ENCODE data around the gene DOCK10. TPM values are rescaled to one million over a fixed set of nuclear protein-coding genes. Genes with fewer than 3 reads are reported as not detected.

The DOCK10 gene
- total and polyA plus RNA-seq, 10 of the 15 experiments (the other 5 are each of a cell fraction or from before 2014, with no cell fraction given), result 16.9 to 120 (median 85.5) TPM

DNA sequence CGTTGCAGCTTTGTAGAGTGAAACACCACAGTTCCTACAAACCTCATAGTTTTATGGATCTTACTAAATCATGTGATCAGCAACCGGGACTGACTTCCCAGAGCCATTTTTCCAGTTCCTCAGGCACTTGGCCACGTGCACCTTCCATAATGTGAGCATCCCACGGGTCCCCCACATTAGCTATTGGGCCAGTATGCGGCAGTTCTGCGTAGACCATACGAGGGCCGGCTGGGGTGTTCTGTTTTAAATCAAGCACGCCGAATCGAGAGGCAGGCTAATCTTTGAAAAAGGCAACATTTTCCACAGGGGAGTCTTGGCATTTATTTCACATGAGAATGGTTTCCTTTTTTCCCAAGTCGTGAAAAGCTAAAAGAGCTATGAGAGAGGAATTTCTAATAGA, 190.5 kb downstream of the DOCK10 start:
- DNase-seq (ENCODE audit: low read depth, low spot score), result no peak
- Histone ChIP-seq H3K9ac (ENCODE audit: control insufficient read depth, insufficient read depth, low read length) (no peak overlapping the region), H3K4me2 (ENCODE audit: control insufficient read depth, insufficient read depth) (no peak overlapping the region), H3K4me3 (no peak overlapping the region), H3K36me3 (ENCODE audit: control insufficient read depth in 2 of 2, insufficient read depth in 2 of 2, low read length in 1 of 2) (peaks cover 7 to 48% of the 10 kb centered on the region in 2 experiments), H4K20me1 (ENCODE audit: control insufficient read depth, insufficient read depth) (no peaks in the 10 kb centered on the region), H3K4me1 (ENCODE audit: control insufficient read depth, insufficient read depth, low read length) (no peaks in the 10 kb centered on the region), H2AFZ (ENCODE audit: control insufficient read depth, low read depth, low read length) (no peak overlapping the region), H3K79me2 (ENCODE audit: control insufficient read depth, insufficient read depth, low read length) (no peaks in the 10 kb centered on the region), H3K27me3 (replicated peaks in 1 of 2; ENCODE audit: control insufficient read depth in 2 of 2, insufficient read depth in 2 of 2, low read length in 1 of 2) (no peaks in the 10 kb centered on the region), H3K9me3 (replicated peaks; ENCODE audit: control insufficient read depth, insufficient read depth, low read length) (no peaks in the 10 kb centered on the region), H3K27ac (ENCODE audit: control insufficient read depth, insufficient read depth) (no peak overlapping the region)
- no peak for FAIRE-seq
- no TSS peak for BruUV-seq (replicated peaks)
- RAD21 ChIA-PET (ENCODE audit: unreplicated experiment), result no interaction called here
- SMC1A ChIA-PET (ENCODE audit: uncharacterized antibody, unreplicated experiment), result interaction anchor here (0.6 kb wide), 1 partner anchor 54 kb away, joined by 3 read pairs; no protein-coding TSS in a partner anchor
- WGBS (ENCODE audit: insufficient coverage, insufficient replicate concordance, low lambda C conversion rate, missing lambda C conversion rate), result 93% methylated on average over 12 of the region's 12 CpGs
- no peak for ATAC-seq
- intact Hi-C loops (cut with micrococcal nuclease; ENCODE audit: unreplicated experiment), result no loop called here
- in situ Hi-C loops (cut with MboI), result no loop called here
- CTCF ChIA-PET, result interaction anchor here (1.2 to 2.0 kb wide), 2 partner anchors 32 to 150 kb away, joined by 3 to 7 read pairs; no protein-coding TSS in a partner anchor
- POLR2A ChIA-PET, result no interaction called here
- TF ChIP-seq, protein P1, sequence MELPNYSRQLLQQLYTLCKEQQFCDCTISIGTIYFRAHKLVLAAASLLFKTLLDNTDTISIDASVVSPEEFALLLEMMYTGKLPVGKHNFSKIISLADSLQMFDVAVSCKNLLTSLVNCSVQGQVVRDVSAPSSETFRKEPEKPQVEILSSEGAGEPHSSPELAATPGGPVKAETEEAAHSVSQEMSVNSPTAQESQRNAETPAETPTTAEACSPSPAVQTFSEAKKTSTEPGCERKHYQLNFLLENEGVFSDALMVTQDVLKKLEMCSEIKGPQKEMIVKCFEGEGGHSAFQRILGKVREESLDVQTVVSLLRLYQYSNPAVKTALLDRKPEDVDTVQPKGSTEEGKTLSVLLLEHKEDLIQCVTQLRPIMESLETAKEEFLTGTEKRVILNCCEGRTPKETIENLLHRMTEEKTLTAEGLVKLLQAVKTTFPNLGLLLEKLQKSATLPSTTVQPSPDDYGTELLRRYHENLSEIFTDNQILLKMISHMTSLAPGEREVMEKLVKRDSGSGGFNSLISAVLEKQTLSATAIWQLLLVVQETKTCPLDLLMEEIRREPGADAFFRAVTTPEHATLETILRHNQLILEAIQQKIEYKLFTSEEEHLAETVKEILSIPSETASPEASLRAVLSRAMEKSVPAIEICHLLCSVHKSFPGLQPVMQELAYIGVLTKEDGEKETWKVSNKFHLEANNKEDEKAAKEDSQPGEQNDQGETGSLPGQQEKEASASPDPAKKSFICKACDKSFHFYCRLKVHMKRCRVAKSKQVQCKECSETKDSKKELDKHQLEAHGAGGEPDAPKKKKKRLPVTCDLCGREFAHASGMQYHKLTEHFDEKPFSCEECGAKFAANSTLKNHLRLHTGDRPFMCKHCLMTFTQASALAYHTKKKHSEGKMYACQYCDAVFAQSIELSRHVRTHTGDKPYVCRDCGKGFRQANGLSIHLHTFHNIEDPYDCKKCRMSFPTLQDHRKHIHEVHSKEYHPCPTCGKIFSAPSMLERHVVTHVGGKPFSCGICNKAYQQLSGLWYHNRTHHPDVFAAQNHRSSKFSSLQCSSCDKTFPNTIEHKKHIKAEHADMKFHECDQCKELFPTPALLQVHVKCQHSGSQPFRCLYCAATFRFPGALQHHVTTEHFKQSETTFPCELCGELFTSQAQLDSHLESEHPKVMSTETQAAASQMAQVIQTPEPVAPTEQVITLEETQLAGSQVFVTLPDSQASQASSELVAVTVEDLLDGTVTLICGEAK (IDR thresholded peaks at IDR 0.05; ENCODE audit: borderline replicate concordance), result no peak
- TF ChIP-seq ZNF217 (IDR thresholded peaks at IDR 0.05), result no peak
- no peak for TF ChIP-seq ESRRA (IDR thresholded peaks at IDR 0.05; ENCODE audit: low read length)
- TF ChIP-seq, protein P2, sequence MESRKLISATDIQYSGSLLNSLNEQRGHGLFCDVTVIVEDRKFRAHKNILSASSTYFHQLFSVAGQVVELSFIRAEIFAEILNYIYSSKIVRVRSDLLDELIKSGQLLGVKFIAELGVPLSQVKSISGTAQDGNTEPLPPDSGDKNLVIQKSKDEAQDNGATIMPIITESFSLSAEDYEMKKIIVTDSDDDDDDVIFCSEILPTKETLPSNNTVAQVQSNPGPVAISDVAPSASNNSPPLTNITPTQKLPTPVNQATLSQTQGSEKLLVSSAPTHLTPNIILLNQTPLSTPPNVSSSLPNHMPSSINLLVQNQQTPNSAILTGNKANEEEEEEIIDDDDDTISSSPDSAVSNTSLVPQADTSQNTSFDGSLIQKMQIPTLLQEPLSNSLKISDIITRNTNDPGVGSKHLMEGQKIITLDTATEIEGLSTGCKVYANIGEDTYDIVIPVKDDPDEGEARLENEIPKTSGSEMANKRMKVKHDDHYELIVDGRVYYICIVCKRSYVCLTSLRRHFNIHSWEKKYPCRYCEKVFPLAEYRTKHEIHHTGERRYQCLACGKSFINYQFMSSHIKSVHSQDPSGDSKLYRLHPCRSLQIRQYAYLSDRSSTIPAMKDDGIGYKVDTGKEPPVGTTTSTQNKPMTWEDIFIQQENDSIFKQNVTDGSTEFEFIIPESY (IDR thresholded peaks at IDR 0.05), result no peak
- TF ChIP-seq PAX8 (IDR thresholded peaks at IDR 0.05), result no peak
- no peak for TF ChIP-seq NR2F1 (conservative IDR thresholded peaks at IDR 0.05)
- no peak for TF ChIP-seq LARP7 (IDR thresholded peaks at IDR 0.05)
- TF ChIP-seq CHD4 (IDR thresholded peaks at IDR 0.05), result no peak
- no peak for TF ChIP-seq MEF2B (IDR thresholded peaks at IDR 0.05; ENCODE audit: partially characterized antibody, poor library complexity, severe bottlenecking)
- no peak for TF ChIP-seq TARDBP (IDR thresholded peaks at IDR 0.05; ENCODE audit: borderline replicate concordance)
- TF ChIP-seq, protein P3, sequence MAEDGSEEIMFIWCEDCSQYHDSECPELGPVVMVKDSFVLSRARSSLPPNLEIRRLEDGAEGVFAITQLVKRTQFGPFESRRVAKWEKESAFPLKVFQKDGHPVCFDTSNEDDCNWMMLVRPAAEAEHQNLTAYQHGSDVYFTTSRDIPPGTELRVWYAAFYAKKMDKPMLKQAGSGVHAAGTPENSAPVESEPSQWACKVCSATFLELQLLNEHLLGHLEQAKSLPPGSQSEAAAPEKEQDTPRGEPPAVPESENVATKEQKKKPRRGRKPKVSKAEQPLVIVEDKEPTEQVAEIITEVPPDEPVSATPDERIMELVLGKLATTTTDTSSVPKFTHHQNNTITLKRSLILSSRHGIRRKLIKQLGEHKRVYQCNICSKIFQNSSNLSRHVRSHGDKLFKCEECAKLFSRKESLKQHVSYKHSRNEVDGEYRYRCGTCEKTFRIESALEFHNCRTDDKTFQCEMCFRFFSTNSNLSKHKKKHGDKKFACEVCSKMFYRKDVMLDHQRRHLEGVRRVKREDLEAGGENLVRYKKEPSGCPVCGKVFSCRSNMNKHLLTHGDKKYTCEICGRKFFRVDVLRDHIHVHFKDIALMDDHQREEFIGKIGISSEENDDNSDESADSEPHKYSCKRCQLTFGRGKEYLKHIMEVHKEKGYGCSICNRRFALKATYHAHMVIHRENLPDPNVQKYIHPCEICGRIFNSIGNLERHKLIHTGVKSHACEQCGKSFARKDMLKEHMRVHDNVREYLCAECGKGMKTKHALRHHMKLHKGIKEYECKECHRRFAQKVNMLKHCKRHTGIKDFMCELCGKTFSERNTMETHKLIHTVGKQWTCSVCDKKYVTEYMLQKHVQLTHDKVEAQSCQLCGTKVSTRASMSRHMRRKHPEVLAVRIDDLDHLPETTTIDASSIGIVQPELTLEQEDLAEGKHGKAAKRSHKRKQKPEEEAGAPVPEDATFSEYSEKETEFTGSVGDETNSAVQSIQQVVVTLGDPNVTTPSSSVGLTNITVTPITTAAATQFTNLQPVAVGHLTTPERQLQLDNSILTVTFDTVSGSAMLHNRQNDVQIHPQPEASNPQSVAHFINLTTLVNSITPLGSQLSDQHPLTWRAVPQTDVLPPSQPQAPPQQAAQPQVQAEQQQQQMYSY (CRISPR knock-in tag; IDR thresholded peaks at IDR 0.05), result no peak
- no peak for TF ChIP-seq RAD21 (IDR thresholded peaks at IDR 0.05; ENCODE audit: insufficient read depth, low read depth, low read length)
- TF ChIP-seq DPF2 (IDR thresholded peaks at IDR 0.05), result no peak
- TF ChIP-seq RBBP5 (conservative IDR thresholded peaks at IDR 0.05), result no peak
- TF ChIP-seq, protein P4, sequence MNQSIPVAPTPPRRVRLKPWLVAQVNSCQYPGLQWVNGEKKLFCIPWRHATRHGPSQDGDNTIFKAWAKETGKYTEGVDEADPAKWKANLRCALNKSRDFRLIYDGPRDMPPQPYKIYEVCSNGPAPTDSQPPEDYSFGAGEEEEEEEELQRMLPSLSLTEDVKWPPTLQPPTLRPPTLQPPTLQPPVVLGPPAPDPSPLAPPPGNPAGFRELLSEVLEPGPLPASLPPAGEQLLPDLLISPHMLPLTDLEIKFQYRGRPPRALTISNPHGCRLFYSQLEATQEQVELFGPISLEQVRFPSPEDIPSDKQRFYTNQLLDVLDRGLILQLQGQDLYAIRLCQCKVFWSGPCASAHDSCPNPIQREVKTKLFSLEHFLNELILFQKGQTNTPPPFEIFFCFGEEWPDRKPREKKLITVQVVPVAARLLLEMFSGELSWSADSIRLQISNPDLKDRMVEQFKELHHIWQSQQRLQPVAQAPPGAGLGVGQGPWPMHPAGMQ (IDR thresholded peaks at IDR 0.05; ENCODE audit: borderline replicate concordance), result no peak
